Stomach (tissue), 4 donors: ENCODE measurements around the gene HMCES.

Experiments used
- POLR2A ChIP-seq, 4 donors: fragments of 450-650 bp; IDR thresholded peaks; one replicate each; pipeline ENCODE4 v1.6.1; 2016; ENCODE audit warnings: antibody characterized with exemption in 4 of 4, control low read depth in 2 of 4, mild to moderate bottlenecking in 1 of 4, moderate library complexity in 1 of 4
- TF ChIP-seq, protein P1 (sequence below), 7 experiments: fragments of 450-650 bp in 4 of 7; fragments of 200-600 bp in 3 of 7; sonication (generic) in 3 of 7; IDR thresholded peaks; one replicate each; pipeline ENCODE4 v1.5.1; 2016 to 2019; ENCODE audit warnings: antibody characterized with exemption in 7 of 7, control low read depth in 2 of 7, mild to moderate bottlenecking in 1 of 7

DNA sequence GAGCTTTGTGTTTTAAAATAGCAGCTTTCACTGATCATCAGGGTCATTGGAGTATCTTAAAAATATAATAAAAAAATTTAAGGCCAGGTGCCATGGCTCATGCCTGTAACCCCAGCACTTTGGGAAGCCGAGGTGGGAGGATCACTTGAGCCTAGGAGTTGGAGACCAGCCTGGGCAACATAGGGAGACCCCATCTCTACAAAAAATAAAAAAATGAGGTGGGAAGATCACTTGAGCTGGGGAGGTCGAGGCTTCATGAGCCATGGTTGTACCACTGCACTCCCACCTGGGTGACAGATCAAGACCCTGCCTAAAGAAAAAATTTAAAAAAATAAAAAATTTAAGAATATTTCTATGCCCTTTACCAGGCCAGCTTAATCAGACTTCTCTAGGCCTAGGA, 1.5 kb downstream of the HMCES start:
- TF ChIP-seq POLR2A (IDR thresholded peaks at IDR 0.05), result no peak
- TF ChIP-seq, protein P1, sequence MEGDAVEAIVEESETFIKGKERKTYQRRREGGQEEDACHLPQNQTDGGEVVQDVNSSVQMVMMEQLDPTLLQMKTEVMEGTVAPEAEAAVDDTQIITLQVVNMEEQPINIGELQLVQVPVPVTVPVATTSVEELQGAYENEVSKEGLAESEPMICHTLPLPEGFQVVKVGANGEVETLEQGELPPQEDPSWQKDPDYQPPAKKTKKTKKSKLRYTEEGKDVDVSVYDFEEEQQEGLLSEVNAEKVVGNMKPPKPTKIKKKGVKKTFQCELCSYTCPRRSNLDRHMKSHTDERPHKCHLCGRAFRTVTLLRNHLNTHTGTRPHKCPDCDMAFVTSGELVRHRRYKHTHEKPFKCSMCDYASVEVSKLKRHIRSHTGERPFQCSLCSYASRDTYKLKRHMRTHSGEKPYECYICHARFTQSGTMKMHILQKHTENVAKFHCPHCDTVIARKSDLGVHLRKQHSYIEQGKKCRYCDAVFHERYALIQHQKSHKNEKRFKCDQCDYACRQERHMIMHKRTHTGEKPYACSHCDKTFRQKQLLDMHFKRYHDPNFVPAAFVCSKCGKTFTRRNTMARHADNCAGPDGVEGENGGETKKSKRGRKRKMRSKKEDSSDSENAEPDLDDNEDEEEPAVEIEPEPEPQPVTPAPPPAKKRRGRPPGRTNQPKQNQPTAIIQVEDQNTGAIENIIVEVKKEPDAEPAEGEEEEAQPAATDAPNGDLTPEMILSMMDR (IDR thresholded peaks at IDR 0.05), result no peak
